GM13976 (cell line): ENCODE results near the gene YPEL3.

Source experiments
- DNase-seq: peaks from one replicate; pipeline ENCODE4 v3.0.0; 2012; ENCODE audit warnings: low spot score
- in situ Hi-C: fragments of 300-500 bp; cut with MboI; formaldehyde crosslinking; loops from one replicate; pipeline ENCODE4 v1.12.0; 2022; ENCODE audit warnings: low sequenced_read_pairs, mixed read lengths, inconsistent platforms; ENCODE audit not compliant: unreplicated experiment
- TF ChIP-seq, protein P1 (sequence below): IDR thresholded peaks from 2 replicates; pipeline ENCODE4 v1.5.1; 2012; ENCODE audit warnings: borderline replicate concordance, mild to moderate bottlenecking; ENCODE audit not compliant: insufficient read depth; ENCODE audit errors: extremely low read depth, missing control alignments, control extremely low read depth

Gene YPEL3

DNA sequence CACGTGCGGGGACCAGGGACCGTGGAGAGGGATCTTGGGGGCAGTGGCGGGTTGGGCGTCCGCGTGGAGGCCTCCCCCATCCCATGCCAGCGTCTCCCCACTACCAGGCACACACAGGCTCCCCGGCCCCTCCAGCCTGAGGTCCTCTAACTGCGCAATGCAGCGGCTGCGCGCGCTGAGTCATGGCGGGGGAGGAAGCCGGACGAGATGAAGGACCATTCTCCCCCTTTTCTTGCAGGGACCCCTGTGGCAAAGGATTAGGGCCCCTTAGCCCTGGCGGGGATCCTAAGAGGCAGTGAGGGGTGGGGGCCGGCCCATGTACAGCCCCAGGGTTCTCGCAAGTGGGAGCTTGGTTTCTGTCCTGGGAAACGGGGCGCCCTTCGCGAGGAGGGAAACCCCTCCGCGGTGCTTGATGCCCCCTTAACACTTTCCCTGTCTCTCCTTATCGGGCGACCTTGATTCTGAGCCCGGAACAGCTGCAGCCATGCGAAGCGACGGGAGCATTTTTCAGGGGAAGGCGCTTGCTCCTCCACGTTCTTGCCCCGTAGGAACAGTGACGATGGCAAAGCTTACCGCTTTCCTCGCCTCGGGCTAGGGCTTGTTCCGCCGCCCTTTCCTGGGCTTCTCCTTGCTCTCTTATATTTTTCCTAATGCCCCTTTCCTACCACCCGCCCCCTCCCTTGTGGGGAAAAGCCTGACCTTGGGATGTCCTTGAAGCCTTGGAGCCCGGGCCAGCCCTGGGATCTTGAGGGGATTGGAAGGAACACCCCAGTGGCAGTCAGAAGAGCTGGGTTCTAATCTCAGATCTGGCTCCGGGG, 29.9 kb downstream of the YPEL3 start:
- in situ Hi-C loops = no loop called here
- TF ChIP-seq, protein P1, sequence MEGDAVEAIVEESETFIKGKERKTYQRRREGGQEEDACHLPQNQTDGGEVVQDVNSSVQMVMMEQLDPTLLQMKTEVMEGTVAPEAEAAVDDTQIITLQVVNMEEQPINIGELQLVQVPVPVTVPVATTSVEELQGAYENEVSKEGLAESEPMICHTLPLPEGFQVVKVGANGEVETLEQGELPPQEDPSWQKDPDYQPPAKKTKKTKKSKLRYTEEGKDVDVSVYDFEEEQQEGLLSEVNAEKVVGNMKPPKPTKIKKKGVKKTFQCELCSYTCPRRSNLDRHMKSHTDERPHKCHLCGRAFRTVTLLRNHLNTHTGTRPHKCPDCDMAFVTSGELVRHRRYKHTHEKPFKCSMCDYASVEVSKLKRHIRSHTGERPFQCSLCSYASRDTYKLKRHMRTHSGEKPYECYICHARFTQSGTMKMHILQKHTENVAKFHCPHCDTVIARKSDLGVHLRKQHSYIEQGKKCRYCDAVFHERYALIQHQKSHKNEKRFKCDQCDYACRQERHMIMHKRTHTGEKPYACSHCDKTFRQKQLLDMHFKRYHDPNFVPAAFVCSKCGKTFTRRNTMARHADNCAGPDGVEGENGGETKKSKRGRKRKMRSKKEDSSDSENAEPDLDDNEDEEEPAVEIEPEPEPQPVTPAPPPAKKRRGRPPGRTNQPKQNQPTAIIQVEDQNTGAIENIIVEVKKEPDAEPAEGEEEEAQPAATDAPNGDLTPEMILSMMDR = no peak
- no peak for DNase-seq

DNA sequence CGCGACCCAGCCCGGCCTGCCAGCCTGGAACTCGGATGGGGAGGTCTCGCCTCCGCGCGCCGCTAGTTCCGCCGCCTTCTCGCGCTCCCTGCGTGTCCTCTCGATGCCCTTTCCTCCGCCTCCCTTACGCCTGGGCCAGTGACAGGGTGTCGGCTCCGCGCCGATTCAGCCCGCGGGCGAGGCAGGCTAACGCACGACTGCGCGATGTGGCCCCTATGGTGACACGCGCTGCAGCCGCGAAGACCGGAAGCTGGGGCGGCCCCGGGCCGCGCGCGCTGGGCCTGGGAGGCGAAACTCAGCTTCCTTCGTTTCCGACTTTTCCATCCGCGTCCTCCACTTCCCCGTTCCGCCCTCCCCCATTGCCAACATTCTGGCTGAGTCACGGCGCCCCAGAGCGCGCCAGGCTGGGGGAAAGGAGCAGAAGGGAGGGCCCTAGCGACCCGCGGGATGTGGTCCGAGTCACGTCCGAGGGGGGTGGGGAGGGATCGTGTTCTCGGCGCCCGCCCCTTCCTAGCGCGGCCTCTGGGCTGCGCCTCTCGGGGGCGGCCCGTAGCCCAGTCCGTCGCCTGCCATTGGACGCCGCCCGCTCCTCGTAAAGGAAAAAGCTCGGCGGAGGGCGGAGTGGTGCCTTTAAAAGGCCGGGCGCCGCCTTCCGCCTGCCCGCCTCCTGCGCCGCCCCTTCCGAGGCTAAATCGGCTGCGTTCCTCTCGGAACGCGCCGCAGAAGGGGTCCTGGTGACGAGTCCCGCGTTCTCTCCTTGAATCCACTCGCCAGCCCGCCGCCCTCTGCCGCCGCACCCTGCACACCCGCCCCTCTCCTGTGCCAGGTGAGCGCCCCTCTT, 30.7 kb downstream of the YPEL3 start, which contains the start of gene ALDOA:
Gene ALDOA, plus strand, starts transcription at position 659 of the 841 bp plus-strand sequence. CDS start 1,138 bp downstream, outside the sequence.
- in situ Hi-C loops = no loop called here
- TF ChIP-seq, protein P1 = no peak
- DNase-seq = peak; percentile 97

DNA sequence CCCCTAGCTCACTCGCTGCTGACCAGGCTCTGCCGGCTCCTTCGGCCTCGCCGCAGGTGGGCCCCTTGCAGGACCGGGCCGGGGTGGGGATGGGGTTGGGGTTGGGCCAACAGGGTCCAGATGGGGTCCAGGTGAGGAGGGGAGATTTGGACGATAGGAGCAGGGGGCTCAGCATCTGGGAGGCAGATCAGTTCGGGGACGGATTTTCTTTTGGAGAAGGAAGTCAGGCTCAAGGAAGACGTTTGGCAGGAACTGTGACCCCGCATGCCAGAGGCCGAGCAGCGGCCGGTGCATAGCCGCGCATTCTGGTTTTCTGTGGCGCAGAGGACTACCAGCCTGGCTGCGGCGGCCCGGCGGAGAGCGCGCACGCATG, 31.3 kb downstream of the YPEL3 start:
- TF ChIP-seq, protein P1 = no peak
- in situ Hi-C loops = no loop called here
- no peak for DNase-seq

DNA sequence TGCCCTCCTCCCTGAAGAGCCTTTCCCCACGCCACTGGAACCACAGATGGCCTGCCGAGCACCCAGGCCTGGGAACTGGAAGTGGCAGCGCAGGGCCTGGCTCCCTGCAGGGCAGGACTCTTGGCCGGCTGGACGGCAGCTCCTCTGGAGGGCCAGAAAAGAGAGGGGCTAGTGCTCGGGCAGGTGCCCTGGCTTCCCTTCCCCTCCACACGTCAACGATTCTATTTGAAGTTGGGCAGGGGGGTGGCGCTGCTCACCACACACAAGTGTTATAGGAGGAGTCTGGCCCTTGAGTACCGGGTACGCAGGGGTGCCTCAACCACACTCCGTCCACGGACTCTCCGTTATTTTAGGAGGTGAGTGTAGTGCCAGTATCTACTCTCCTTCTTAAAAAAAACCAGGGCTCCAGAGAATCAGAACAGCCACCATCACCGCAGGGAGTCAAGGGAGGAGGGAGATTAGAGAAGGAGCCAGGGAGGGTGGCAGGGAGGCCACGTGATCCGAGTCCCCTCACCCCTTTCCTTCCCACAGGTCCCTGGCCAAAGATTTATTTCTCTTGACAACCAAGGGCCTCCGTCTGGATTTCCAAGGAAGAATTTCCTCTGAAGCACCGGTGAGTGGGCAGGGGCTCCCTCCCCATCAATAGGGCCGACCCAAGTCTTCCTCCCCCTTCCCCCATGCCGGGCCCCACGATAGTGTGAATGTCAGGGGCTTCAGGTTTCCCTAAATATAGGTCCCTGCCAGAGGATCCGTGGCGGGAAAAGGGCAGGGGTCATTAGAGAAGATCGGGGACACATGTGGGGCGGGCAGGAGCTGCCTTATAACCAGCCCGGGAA, 31.9 kb downstream of the YPEL3 start:
- DNase-seq = peak; percentile 85
- in situ Hi-C loops = no loop called here
- TF ChIP-seq, protein P1 = peak; percentile 37

DNA sequence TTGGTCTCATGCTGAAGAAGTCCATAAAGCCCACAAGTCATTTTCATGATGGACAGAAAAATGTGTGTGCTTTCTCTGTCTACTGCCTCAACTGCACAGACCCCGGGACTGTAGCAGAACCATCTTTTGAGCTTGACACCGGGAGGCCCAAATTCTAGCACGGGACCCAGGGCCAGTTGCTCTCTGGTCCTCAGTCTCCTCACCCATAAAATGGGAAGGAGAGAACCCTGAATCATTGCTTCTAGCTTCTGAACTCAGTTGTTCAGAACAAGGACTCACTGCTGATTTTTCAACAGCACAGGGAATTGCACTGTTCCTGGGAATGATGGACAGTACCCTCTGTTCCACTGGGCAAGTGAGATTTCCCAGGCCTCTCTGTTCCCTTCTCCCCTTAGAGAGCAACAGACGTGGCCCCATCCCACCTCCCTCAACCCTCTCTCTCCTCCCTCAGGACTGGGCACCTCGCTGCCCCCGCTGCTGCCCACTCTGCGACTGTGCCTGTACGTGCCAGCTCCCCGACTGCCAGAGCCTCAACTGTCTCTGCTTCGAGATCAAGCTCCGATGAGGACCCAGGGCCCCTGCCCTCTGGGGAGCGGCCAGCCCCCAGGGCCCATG, 32.6 kb downstream of the YPEL3 start:
- TF ChIP-seq, protein P1 = no peak
- in situ Hi-C loops = no loop called here
- DNase-seq = no peak

DNA sequence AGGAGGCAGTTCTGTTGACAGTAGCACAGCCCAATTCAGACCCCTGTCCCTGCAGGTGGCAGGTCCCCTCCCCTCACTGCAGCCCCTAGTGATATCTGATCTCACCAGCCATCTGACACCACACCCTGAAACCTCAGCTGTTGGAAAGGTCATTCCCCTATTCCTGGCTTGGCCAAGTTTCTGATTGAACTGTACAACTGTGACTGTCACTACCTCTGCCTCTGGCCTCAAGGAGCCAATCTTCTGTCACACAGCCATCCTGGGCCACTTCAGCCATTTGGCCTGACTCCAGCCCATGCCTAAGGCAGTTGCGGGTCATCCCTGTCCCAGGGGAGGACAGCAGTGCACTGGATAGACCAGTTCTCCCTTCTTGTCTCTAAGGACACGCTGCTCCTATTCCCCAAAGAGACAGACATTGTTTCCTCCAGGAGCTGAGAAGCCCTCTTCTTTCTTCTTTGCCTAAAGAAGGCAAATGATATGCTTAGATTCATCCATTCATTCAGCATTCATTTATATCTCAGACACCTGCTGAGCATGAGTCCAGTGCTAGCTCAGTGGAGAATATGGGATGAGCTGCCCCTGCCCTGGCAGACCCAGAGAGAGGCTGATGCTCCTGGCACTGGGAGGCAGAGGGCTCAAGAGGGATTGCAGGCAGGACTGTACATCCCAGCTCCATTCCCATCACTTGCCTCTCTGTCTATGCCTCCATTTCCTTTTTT, 35.0 kb downstream of the YPEL3 start:
- in situ Hi-C loops = no loop called here
- TF ChIP-seq, protein P1 = no peak
- no peak for DNase-seq
